ENCODE data around the gene NIPA2. TPM values are rescaled to one million over a fixed set of nuclear protein-coding genes. Genes with fewer than 3 reads are reported as not detected.
A peak's percentile ranks its signal among the peaks of the same experiment; 100 is the strongest.

Gene NIPA2
- polyA plus RNA-seq, 2 of the 4 experiments (the other 2 are of a cell fraction), result 120 to 153 TPM

DNA sequence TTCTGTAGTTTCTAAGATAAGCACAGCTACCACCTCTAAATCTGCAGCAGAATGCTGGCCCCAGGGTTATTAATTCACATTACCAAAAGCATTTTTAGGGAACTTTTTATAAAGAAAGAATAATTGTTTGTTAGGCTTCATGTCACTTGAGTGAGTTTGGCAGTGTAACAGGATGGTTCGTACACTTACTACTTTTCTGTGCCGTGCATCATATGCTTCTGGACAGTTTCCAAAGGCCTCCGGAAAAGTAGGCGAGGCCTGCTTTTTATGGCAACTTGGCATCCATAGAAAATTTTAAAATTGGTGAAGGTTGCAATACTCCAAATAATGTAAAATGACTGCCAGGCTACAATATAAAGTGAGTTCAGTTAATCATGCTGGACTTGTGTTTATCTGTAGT, 30.0 kb downstream of the NIPA2 start (continued):
- TF ChIP-seq, protein P1, sequence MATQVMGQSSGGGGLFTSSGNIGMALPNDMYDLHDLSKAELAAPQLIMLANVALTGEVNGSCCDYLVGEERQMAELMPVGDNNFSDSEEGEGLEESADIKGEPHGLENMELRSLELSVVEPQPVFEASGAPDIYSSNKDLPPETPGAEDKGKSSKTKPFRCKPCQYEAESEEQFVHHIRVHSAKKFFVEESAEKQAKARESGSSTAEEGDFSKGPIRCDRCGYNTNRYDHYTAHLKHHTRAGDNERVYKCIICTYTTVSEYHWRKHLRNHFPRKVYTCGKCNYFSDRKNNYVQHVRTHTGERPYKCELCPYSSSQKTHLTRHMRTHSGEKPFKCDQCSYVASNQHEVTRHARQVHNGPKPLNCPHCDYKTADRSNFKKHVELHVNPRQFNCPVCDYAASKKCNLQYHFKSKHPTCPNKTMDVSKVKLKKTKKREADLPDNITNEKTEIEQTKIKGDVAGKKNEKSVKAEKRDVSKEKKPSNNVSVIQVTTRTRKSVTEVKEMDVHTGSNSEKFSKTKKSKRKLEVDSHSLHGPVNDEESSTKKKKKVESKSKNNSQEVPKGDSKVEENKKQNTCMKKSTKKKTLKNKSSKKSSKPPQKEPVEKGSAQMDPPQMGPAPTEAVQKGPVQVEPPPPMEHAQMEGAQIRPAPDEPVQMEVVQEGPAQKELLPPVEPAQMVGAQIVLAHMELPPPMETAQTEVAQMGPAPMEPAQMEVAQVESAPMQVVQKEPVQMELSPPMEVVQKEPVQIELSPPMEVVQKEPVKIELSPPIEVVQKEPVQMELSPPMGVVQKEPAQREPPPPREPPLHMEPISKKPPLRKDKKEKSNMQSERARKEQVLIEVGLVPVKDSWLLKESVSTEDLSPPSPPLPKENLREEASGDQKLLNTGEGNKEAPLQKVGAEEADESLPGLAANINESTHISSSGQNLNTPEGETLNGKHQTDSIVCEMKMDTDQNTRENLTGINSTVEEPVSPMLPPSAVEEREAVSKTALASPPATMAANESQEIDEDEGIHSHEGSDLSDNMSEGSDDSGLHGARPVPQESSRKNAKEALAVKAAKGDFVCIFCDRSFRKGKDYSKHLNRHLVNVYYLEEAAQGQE (IDR thresholded peaks at IDR 0.05), result no peak

DNA sequence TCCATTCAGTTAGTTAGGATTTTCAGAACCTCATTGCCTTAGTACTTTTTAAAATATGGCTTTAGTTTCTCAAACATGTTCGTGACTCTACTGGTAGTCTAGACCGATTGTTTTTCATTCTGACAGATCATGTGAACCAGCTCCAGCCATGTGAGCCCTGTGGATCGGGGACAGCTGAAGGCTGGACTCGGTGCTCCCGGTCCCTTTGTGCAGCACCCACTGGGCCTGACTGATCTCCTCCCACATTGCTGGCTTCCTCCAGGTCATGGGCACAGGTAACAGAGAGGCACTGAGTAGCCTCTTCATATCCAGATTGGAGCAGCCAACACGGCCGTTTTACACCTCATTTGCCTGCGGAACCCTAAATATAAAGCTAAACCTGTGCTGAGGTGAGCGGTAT, 30.5 kb downstream of the NIPA2 start:
- no peaks in the 10 kb centered on the region for H3K4me1 ChIP-seq
- ATAC-seq, result peak in 1 of 2 experiments; percentile 9; a peak in 1 of 6 replicates
- no peak overlapping the region for H3K27ac ChIP-seq
- FAIRE-seq, result no peak
- no peak for TF ChIP-seq KDM1A (IDR thresholded peaks at IDR 0.05; ENCODE audit: low read depth)
- TF ChIP-seq JUN (IDR thresholded peaks at IDR 0.05), result 0 out of 5 replicates have a peak, but pooled peaks of 1 of the 2 experiments have one; percentile 17
- CTCF ChIA-PET, result interaction anchor here (0.7 kb wide), 1 partner anchor 14 kb away, joined by 3 read pairs; no protein-coding TSS in a partner anchor
- POLR2A ChIA-PET, result interaction anchor here (1.4 kb wide), 1 partner anchor 31 kb away, joined by 4 read pairs; the partner anchor contains the start of gene NIPA2
- WGBS (ENCODE audit: missing lambda C conversion rate), result 91% methylated on average over 9 of the region's 9 CpGs
- H3K4me2 ChIP-seq, result no peak overlapping the region
- no peaks in the 10 kb centered on the region for H3K9me3 ChIP-seq
- no peak for DNase-seq (ENCODE audit: low read depth in 1 of 2, low spot score in 1 of 2)
- no peak overlapping the region for H3K4me3 ChIP-seq

DNA sequence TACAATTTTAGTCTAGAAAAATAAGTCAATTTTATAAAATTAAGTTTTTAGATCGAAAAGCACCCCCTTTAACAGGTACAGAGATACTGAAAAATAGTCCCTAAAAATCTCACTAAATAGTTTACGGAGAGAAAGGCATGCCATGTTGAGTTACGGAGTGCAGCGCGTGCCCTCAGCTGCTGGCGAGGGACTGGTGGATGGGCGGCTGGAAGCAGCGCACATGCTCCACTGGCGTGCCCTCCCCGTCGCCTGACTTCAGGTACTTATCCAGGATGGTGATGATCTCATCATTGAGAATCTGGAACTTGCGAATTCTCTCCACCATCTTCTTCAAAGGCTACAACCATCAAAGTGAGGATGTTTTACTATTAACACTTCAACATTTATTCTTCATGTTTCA, 31.4 kb downstream of the NIPA2 start:
- ATAC-seq (no peak), FAIRE-seq (no peak), DNase-seq (ENCODE audit: low read depth in 1 of 2, low spot score in 1 of 2) (no peak)
- ChIA-PET POLR2A (no interaction called here), CTCF (interaction anchor here (0.6 kb wide), 1 partner anchor 14 kb away, joined by 3 read pairs; no protein-coding TSS in a partner anchor)
- Histone ChIP-seq H3K27ac (no peak overlapping the region), H3K4me2 (no peak overlapping the region), H3K9me3 (no peaks in the 10 kb centered on the region), H3K4me1 (no peaks in the 10 kb centered on the region), H3K4me3 (no peak overlapping the region)
- WGBS (ENCODE audit: missing lambda C conversion rate), result 97% methylated on average over 12 of the region's 12 CpGs
- TF ChIP-seq KDM1A (IDR thresholded peaks at IDR 0.05; ENCODE audit: low read depth) (no peak), TFCP2L1 (CRISPR knock-in tag; IDR thresholded peaks at IDR 0.05) (no peak), RARB (CRISPR knock-in tag; IDR thresholded peaks at IDR 0.05) (no peak), ESRRA (IDR thresholded peaks at IDR 0.05; ENCODE audit: borderline replicate concordance, low read length) (no peak), HEYL (CRISPR knock-in tag; IDR thresholded peaks at IDR 0.05) (no peak), ZNF302 (CRISPR knock-in tag; IDR thresholded peaks at IDR 0.05) (no peak), NPAS2 (CRISPR knock-in tag; IDR thresholded peaks at IDR 0.05; ENCODE audit: borderline replicate concordance) (no peak), FOSB (CRISPR knock-in tag; IDR thresholded peaks at IDR 0.05) (no peak), JUN (IDR thresholded peaks at IDR 0.05) (no peak)
- TF ChIP-seq, protein P1 (IDR thresholded peaks at IDR 0.05), result no peak

DNA sequence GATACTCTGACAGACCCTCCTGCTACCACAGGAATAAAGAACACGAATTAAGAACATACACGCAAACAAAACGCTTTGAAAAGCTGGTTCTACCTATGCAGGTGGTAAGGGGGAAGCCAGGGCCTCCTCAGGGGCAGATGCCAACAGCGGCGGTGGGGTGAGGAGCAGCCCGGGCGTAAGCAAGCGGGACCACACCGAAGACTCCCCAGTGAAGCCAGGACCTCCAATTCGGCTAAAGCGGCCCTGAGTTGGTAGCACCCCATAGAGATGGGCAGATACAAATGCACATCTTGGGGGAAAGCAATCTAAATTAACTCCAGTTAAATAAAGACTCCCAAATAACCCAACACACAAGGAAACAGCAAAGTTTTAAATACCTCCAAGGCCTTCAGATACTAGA, 32.4 kb downstream of the NIPA2 start:
- no peak; a peak in 1 of 6 replicates for ATAC-seq
- ChIA-PET POLR2A (no interaction called here), CTCF (no interaction called here)
- Histone ChIP-seq H3K9me3 (no peaks in the 10 kb centered on the region), H3K4me3 (no peak overlapping the region), H3K4me2 (no peak overlapping the region), H3K4me1 (no peaks in the 10 kb centered on the region), H3K27ac (no peak overlapping the region)
- FAIRE-seq, result no peak
- WGBS (ENCODE audit: missing lambda C conversion rate), result 94% methylated on average over 11 of the region's 11 CpGs
- no peak for DNase-seq (ENCODE audit: low read depth in 1 of 2, low spot score in 1 of 2)
- TF ChIP-seq SMC3 (IDR thresholded peaks at IDR 0.05), result no peak
- TF ChIP-seq, protein P2, sequence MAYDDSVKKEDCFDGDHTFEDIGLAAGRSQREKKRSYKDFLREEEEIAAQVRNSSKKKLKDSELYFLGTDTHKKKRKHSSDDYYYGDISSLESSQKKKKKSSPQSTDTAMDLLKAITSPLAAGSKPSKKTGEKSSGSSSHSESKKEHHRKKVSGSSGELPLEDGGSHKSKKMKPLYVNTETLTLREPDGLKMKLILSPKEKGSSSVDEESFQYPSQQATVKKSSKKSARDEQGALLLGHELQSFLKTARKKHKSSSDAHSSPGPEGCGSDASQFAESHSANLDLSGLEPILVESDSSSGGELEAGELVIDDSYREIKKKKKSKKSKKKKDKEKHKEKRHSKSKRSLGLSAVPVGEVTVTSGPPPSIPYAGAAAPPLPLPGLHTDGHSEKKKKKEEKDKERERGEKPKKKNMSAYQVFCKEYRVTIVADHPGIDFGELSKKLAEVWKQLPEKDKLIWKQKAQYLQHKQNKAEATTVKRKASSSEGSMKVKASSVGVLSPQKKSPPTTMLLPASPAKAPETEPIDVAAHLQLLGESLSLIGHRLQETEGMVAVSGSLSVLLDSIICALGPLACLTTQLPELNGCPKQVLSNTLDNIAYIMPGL (CRISPR knock-in tag; IDR thresholded peaks at IDR 0.05; ENCODE audit: borderline replicate concordance), result no peak
- TF ChIP-seq, protein P3, sequence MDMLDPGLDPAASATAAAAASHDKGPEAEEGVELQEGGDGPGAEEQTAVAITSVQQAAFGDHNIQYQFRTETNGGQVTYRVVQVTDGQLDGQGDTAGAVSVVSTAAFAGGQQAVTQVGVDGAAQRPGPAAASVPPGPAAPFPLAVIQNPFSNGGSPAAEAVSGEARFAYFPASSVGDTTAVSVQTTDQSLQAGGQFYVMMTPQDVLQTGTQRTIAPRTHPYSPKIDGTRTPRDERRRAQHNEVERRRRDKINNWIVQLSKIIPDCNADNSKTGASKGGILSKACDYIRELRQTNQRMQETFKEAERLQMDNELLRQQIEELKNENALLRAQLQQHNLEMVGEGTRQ (IDR thresholded peaks at IDR 0.05), result no peak
- TF ChIP-seq, protein P4, sequence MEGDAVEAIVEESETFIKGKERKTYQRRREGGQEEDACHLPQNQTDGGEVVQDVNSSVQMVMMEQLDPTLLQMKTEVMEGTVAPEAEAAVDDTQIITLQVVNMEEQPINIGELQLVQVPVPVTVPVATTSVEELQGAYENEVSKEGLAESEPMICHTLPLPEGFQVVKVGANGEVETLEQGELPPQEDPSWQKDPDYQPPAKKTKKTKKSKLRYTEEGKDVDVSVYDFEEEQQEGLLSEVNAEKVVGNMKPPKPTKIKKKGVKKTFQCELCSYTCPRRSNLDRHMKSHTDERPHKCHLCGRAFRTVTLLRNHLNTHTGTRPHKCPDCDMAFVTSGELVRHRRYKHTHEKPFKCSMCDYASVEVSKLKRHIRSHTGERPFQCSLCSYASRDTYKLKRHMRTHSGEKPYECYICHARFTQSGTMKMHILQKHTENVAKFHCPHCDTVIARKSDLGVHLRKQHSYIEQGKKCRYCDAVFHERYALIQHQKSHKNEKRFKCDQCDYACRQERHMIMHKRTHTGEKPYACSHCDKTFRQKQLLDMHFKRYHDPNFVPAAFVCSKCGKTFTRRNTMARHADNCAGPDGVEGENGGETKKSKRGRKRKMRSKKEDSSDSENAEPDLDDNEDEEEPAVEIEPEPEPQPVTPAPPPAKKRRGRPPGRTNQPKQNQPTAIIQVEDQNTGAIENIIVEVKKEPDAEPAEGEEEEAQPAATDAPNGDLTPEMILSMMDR (IDR thresholded peaks at IDR 0.05), result no peak
- TF ChIP-seq EHF (CRISPR knock-in tag; IDR thresholded peaks at IDR 0.05), result no peak
- TF ChIP-seq KDM1A (IDR thresholded peaks at IDR 0.05; ENCODE audit: low read depth), result no peak
- TF ChIP-seq ZNF302 (CRISPR knock-in tag; IDR thresholded peaks at IDR 0.05), result no peak
- no peak for TF ChIP-seq JUN (IDR thresholded peaks at IDR 0.05)
- TF ChIP-seq ESRRA (IDR thresholded peaks at IDR 0.05; ENCODE audit: borderline replicate concordance, low read length), result no peak
- TF ChIP-seq, protein P5, sequence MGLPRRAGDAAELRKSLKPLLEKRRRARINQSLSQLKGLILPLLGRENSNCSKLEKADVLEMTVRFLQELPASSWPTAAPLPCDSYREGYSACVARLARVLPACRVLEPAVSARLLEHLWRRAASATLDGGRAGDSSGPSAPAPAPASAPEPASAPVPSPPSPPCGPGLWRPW (IDR thresholded peaks at IDR 0.05), result no peak
- TF ChIP-seq GATA3 (IDR thresholded peaks at IDR 0.05; ENCODE audit: borderline replicate concordance), result no peak
- no peak for TF ChIP-seq CHD4 (IDR thresholded peaks at IDR 0.05; ENCODE audit: borderline replicate concordance)

Measured in A549 (cell line).